Measurements from ENCODE around the gene VSTM2B.

- TF ChIP-seq GABPA (IDR thresholded peaks at IDR 0.05; ENCODE audit: low read depth): peak; percentile 80
- peak; percentile 99 for TF ChIP-seq POLR2AphosphoS5 (IDR thresholded peaks at IDR 0.05; ENCODE audit: low read depth, low read length)
- TF ChIP-seq, protein P1, sequence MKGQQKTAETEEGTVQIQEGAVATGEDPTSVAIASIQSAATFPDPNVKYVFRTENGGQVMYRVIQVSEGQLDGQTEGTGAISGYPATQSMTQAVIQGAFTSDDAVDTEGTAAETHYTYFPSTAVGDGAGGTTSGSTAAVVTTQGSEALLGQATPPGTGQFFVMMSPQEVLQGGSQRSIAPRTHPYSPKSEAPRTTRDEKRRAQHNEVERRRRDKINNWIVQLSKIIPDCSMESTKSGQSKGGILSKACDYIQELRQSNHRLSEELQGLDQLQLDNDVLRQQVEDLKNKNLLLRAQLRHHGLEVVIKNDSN (IDR thresholded peaks at IDR 0.05; ENCODE audit: borderline replicate concordance, low read depth): peak; percentile 40; the same call in 1 of the 2 replicates
- no peak for TF ChIP-seq JUND (IDR thresholded peaks at IDR 0.05)
- TF ChIP-seq, protein P2, sequence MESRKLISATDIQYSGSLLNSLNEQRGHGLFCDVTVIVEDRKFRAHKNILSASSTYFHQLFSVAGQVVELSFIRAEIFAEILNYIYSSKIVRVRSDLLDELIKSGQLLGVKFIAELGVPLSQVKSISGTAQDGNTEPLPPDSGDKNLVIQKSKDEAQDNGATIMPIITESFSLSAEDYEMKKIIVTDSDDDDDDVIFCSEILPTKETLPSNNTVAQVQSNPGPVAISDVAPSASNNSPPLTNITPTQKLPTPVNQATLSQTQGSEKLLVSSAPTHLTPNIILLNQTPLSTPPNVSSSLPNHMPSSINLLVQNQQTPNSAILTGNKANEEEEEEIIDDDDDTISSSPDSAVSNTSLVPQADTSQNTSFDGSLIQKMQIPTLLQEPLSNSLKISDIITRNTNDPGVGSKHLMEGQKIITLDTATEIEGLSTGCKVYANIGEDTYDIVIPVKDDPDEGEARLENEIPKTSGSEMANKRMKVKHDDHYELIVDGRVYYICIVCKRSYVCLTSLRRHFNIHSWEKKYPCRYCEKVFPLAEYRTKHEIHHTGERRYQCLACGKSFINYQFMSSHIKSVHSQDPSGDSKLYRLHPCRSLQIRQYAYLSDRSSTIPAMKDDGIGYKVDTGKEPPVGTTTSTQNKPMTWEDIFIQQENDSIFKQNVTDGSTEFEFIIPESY (IDR thresholded peaks at IDR 0.05; ENCODE audit: borderline replicate concordance, low read depth): peak; percentile 73; the same call in 1 of the 2 replicates
- TF ChIP-seq, protein P3, sequence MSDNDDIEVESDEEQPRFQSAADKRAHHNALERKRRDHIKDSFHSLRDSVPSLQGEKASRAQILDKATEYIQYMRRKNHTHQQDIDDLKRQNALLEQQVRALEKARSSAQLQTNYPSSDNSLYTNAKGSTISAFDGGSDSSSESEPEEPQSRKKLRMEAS (IDR thresholded peaks at IDR 0.05; ENCODE audit: low read depth): 0 out of 2 replicates have a peak, but pooled peaks have one; percentile 61
- TF ChIP-seq, protein P4, sequence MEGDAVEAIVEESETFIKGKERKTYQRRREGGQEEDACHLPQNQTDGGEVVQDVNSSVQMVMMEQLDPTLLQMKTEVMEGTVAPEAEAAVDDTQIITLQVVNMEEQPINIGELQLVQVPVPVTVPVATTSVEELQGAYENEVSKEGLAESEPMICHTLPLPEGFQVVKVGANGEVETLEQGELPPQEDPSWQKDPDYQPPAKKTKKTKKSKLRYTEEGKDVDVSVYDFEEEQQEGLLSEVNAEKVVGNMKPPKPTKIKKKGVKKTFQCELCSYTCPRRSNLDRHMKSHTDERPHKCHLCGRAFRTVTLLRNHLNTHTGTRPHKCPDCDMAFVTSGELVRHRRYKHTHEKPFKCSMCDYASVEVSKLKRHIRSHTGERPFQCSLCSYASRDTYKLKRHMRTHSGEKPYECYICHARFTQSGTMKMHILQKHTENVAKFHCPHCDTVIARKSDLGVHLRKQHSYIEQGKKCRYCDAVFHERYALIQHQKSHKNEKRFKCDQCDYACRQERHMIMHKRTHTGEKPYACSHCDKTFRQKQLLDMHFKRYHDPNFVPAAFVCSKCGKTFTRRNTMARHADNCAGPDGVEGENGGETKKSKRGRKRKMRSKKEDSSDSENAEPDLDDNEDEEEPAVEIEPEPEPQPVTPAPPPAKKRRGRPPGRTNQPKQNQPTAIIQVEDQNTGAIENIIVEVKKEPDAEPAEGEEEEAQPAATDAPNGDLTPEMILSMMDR (IDR thresholded peaks at IDR 0.05): no peak
- peak; percentile 41; the same call in 1 of the 2 replicates for TF ChIP-seq REST (IDR thresholded peaks at IDR 0.05; ENCODE audit: low read depth, low read length)
- peak; percentile 86 for TF ChIP-seq CHD2 (IDR thresholded peaks at IDR 0.05; ENCODE audit: low read length, partially characterized antibody)
- TF ChIP-seq RCOR1 (IDR thresholded peaks at IDR 0.05; ENCODE audit: low read length): no peak
- TF ChIP-seq USF2 (IDR thresholded peaks at IDR 0.05; ENCODE audit: borderline replicate concordance, low read depth, low read length): no peak
These were observed 80.0 kb downstream of the VSTM2B start, which contains the start of gene POP4 for GRCh38 chr19:29605653-29606419.
